Naive thymus-derived CD4-positive, alpha-beta T cell (primary cell): Measurements from ENCODE around the gene SEC14L5. TPM values are rescaled to one million over a fixed set of nuclear protein-coding genes. Genes with fewer than 3 reads are reported as not detected.

Experiments used
- ATAC-seq: fragments of 150-1000 bp; cut with Tn5 transposase; 2 replicates; pipeline ENCODE4 v1.10.0; 2021; ENCODE audit warnings: mild to moderate bottlenecking, moderate library complexity
- CTCF ChIA-PET: fragments of 350-600 bp; sonication (Branson Sonifier 250); formaldehyde crosslinking; loops from one replicate; lab custom pipeline; 2021; ENCODE audit warnings: antibody characterized with exemption; lab: Charles Lee
- POLR2A ChIA-PET: fragments of 350-600 bp; sonication (Branson Sonifier 250); formaldehyde crosslinking; loops from one replicate; lab custom pipeline; 2021; ENCODE audit warnings: antibody characterized with exemption, inconsistent platforms; lab: Charles Lee
- DNase-seq, 9 donors: peaks; one replicate each; pipeline versions ENCODE4 v3.0.0 to v3.0.0-alpha.2; 2020 to 2022; ENCODE audit warnings: mixed read lengths in 1 of 9
- H3K27ac ChIP-seq: one replicate; pipeline ENCODE4 v1.7.0; 2013; ENCODE audit warnings: mild to moderate bottlenecking, low read depth, low read length, moderate library complexity
- H3K27me3 ChIP-seq, 2 donors: one replicate each; pipeline ENCODE4 v1.7.0; 2013; ENCODE audit warnings: low read length in 2 of 2, mild to moderate bottlenecking in 2 of 2, moderate library complexity in 2 of 2; ENCODE audit not compliant: control insufficient read depth in 2 of 2, insufficient read depth in 2 of 2
- H3K36me3 ChIP-seq, 3 experiments: 1 replicate in 2 of 3; 2 replicates in 1 of 3; pipeline ENCODE4 v1.7.0; 2013; ENCODE audit warnings: low read length in 3 of 3, mild to moderate bottlenecking in 3 of 3, moderate library complexity in 1 of 3; ENCODE audit not compliant: insufficient read depth in 3 of 3, control insufficient read depth in 2 of 3
- H3K4me1 ChIP-seq, 2 donors: one replicate each; pipeline ENCODE4 v1.7.0; 2013; ENCODE audit warnings: low read length in 2 of 2, mild to moderate bottlenecking in 2 of 2, moderate library complexity in 1 of 2; ENCODE audit not compliant: control insufficient read depth in 2 of 2, insufficient read depth in 2 of 2
- H3K4me3 ChIP-seq: 2 replicates; pipeline ENCODE4 v1.7.0; 2013; ENCODE audit warnings: mild to moderate bottlenecking, low read length
- H3K9me3 ChIP-seq, 3 experiments: 1 replicate in 2 of 3; 2 replicates in 1 of 3; pipeline ENCODE4 v1.7.0; 2013; ENCODE audit warnings: low read length in 3 of 3; ENCODE audit not compliant: control insufficient read depth in 2 of 3
- H3K27ac Mint-ChIP-seq, 9 donors: one replicate each; pipeline ENCODE4 v1.8.0; 2020 to 2022; ENCODE audit warnings: mixed read lengths in 9 of 9, mild to moderate bottlenecking in 8 of 9, moderate library complexity in 5 of 9, inconsistent platforms in 2 of 9
- H3K27me3 Mint-ChIP-seq, 5 donors: one replicate each; pipeline ENCODE4 v1.8.0; 2021 to 2022; ENCODE audit warnings: mixed read lengths in 5 of 5, mild to moderate bottlenecking in 1 of 5
- H3K36me3 Mint-ChIP-seq, 5 donors: one replicate each; pipeline ENCODE4 v1.8.0; 2020 to 2022; ENCODE audit warnings: mixed read lengths in 5 of 5, mild to moderate bottlenecking in 3 of 5, inconsistent platforms in 1 of 5
- H3K4me1 Mint-ChIP-seq, 7 donors: one replicate each; pipeline ENCODE4 v1.8.0; 2020 to 2022; ENCODE audit warnings: mixed read lengths in 7 of 7, mild to moderate bottlenecking in 3 of 7, inconsistent platforms in 1 of 7
- H3K4me3 Mint-ChIP-seq, 10 donors: one replicate each; pipeline ENCODE4 v1.8.0; 2020 to 2022; ENCODE audit warnings: mild to moderate bottlenecking in 10 of 10, mixed read lengths in 10 of 10, moderate library complexity in 6 of 10, inconsistent platforms in 2 of 10
- H3K9me3 Mint-ChIP-seq, 11 donors: one replicate each; pipeline ENCODE4 v1.8.0; 2020 to 2022; ENCODE audit warnings: mixed read lengths in 11 of 11, mild to moderate bottlenecking in 4 of 11, inconsistent platforms in 1 of 11, moderate library complexity in 1 of 11
- intact Hi-C, 2 donors: fragments of 100-400 bp; cut with micrococcal nuclease; formaldehyde crosslinking; loops; one replicate each; pipeline ENCODE4 v1.15.1; 2023
- polyA plus RNA-seq, 2 donors: library from polyadenylated mRNA; unstranded; fragments of 300-500 nt; fragmentation: Illumina TruSeq; gene quantifications; one replicate each; pipeline ENCODE4 v1.2.3, GENCODE V29; 2021
- total RNA-seq, 6 experiments: library from RNA in 5 of 6; stranded (reverse) in 5 of 6; gene quantifications; 1 replicate in 5 of 6; 2 replicates in 1 of 6; pipeline ENCODE4 v1.2.3 and lab custom pipeline; 2021 to 2026

The SEC14L5 gene
- total and polyA plus RNA-seq, 7 experiments from 2014 or later = 0.21 to 1.0 TPM; not detected in 5

- ATAC-seq = no peak
Measured at GRCh38 chr16:5005916-5006315, 47.8 kb downstream of the SEC14L5 start.

GRCh38 chr16:5006348-5007193 is 48.4 kb downstream of the SEC14L5 start:
- CTCF ChIA-PET = no interaction called here
- H3K36me3 Mint-ChIP-seq = no peaks in the 10 kb centered on the region

More at GRCh38 chr16:5005916-5006315, 47.8 kb downstream of the SEC14L5 start:
- peaks cover 0 to 18% (median 4%) of the 10 kb centered on the region in 5 donors for H3K27me3 Mint-ChIP-seq
- intact Hi-C loops = no loop called here
- H3K36me3 Mint-ChIP-seq = no peaks in the 10 kb centered on the region
- Histone ChIP-seq H3K27me3 (no peaks in the 10 kb centered on the region), H3K9me3 (no peaks in the 10 kb centered on the region), H3K4me1 (no peaks in the 10 kb centered on the region), H3K27ac (no peak overlapping the region), H3K36me3 (no peaks in the 10 kb centered on the region), H3K4me3 (no peak overlapping the region)
- H3K4me1 Mint-ChIP-seq = no peaks in the 10 kb centered on the region
- DNase-seq = no peak
- CTCF ChIA-PET = no interaction called here
- POLR2A ChIA-PET = no interaction called here
- no peak overlapping the region for H3K27ac Mint-ChIP-seq
- H3K9me3 Mint-ChIP-seq = no peaks in the 10 kb centered on the region
- H3K4me3 Mint-ChIP-seq = no peak overlapping the region

GRCh38 chr16:5007256-5007655 is 49.1 kb downstream of the SEC14L5 start:
- Histone ChIP-seq H3K9me3 (no peaks in the 10 kb centered on the region), H3K4me1 (no peaks in the 10 kb centered on the region), H3K27me3 (no peaks in the 10 kb centered on the region), H3K36me3 (no peaks in the 10 kb centered on the region), H3K27ac (no peak overlapping the region), H3K4me3 (no peak overlapping the region)
- POLR2A ChIA-PET = interaction anchor here (0.6 kb wide), 1 partner anchor 1111 kb away, joined by 5 read pairs; no protein-coding TSS in a partner anchor
- Mint-ChIP-seq H3K4me3 (no peak overlapping the region), H3K27ac (no peak overlapping the region), H3K4me1 (peaks cover 0 to 2% (median 0%) of the 10 kb centered on the region in 7 donors), H3K9me3 (no peaks in the 10 kb centered on the region), H3K36me3 (no peaks in the 10 kb centered on the region), H3K27me3 (peaks cover 0 to 18% (median 4%) of the 10 kb centered on the region in 5 donors)
- intact Hi-C loops = no loop called here
- ATAC-seq (no peak), DNase-seq (no peak)
- CTCF ChIA-PET = no interaction called here

More at GRCh38 chr16:5006348-5007193, 48.4 kb downstream of the SEC14L5 start:
- ATAC-seq = no peak
- H3K9me3 ChIP-seq = no peaks in the 10 kb centered on the region
- Mint-ChIP-seq H3K27ac (no peak overlapping the region), H3K4me1 (peaks cover 0 to under 1% (median 0%) of the 10 kb centered on the region in 7 donors), H3K9me3 (no peaks in the 10 kb centered on the region), H3K4me3 (no peak overlapping the region), H3K27me3 (peaks cover 0 to 18% (median 4%) of the 10 kb centered on the region in 5 donors)
- H3K36me3 ChIP-seq = no peaks in the 10 kb centered on the region
- POLR2A ChIA-PET = no interaction called here
- no peaks in the 10 kb centered on the region for H3K4me1 ChIP-seq
- no peak overlapping the region for H3K27ac ChIP-seq
- intact Hi-C loops = no loop called here
- no peak for DNase-seq
- no peak overlapping the region for H3K4me3 ChIP-seq
- H3K27me3 ChIP-seq = no peaks in the 10 kb centered on the region

- H3K36me3 ChIP-seq = no peaks in the 10 kb centered on the region
- Mint-ChIP-seq H3K4me1 (peaks cover 0 to 2% (median 0%) of the 10 kb centered on the region in 7 donors), H3K9me3 (no peaks in the 10 kb centered on the region), H3K27me3 (peaks cover 0 to 18% (median 4%) of the 10 kb centered on the region in 5 donors), H3K4me3 (no peak overlapping the region), H3K27ac (no peak overlapping the region), H3K36me3 (no peaks in the 10 kb centered on the region)
- no peaks in the 10 kb centered on the region for H3K27me3 ChIP-seq
- no peaks in the 10 kb centered on the region for H3K4me1 ChIP-seq
- intact Hi-C loops = no loop called here
- no peak overlapping the region for H3K4me3 ChIP-seq
- H3K9me3 ChIP-seq = no peaks in the 10 kb centered on the region
- CTCF ChIA-PET = no interaction called here
- DNase-seq (no peak), ATAC-seq (no peak)
- H3K27ac ChIP-seq = no peak overlapping the region
- POLR2A ChIA-PET = no interaction called here
Measured at GRCh38 chr16:5008311-5008731, 50.2 kb downstream of the SEC14L5 start.

GRCh38 chr16:5010576-5011329 is 52.6 kb downstream of the SEC14L5 start:
- Mint-ChIP-seq H3K27ac (no peak overlapping the region), H3K9me3 (no peaks in the 10 kb centered on the region), H3K27me3 (peaks cover 0 to 14% (median 0%) of the 10 kb centered on the region in 5 donors), H3K4me1 (peaks cover 0 to 2% (median 0%) of the 10 kb centered on the region in 7 donors), H3K4me3 (no peak overlapping the region), H3K36me3 (no peaks in the 10 kb centered on the region)
- no peak overlapping the region for H3K27ac ChIP-seq
- no peak for DNase-seq
- ChIA-PET POLR2A (interaction anchor here (0.6 kb wide), 1 partner anchor 74 kb away, joined by 5 read pairs; no protein-coding TSS in a partner anchor), CTCF (no interaction called here)
- no peak for ATAC-seq
- H3K36me3 ChIP-seq = no peaks in the 10 kb centered on the region
- no peaks in the 10 kb centered on the region for H3K9me3 ChIP-seq
- no peak overlapping the region for H3K4me3 ChIP-seq
- intact Hi-C loops = no loop called here
- H3K27me3 ChIP-seq = no peaks in the 10 kb centered on the region
- H3K4me1 ChIP-seq = no peaks in the 10 kb centered on the region

GRCh38 chr16:5011637-5012036 is 53.5 kb downstream of the SEC14L5 start:
- Histone ChIP-seq H3K9me3 (no peaks in the 10 kb centered on the region), H3K4me3 (no peak overlapping the region), H3K27ac (no peak overlapping the region), H3K27me3 (no peaks in the 10 kb centered on the region), H3K4me1 (no peaks in the 10 kb centered on the region), H3K36me3 (no peaks in the 10 kb centered on the region)
- no peak for ATAC-seq
- intact Hi-C loops = no loop called here
- ChIA-PET CTCF (no interaction called here), POLR2A (no interaction called here)
- no peak overlapping the region for H3K4me3 Mint-ChIP-seq
- H3K27me3 Mint-ChIP-seq = peaks cover 0 to 14% (median 0%) of the 10 kb centered on the region in 5 donors
- no peak for DNase-seq
- peak overlapping the region in 1 of 9 donors; percentile 27 for H3K27ac Mint-ChIP-seq
- H3K36me3 Mint-ChIP-seq = no peaks in the 10 kb centered on the region
- no peaks in the 10 kb centered on the region for H3K9me3 Mint-ChIP-seq
- H3K4me1 Mint-ChIP-seq = peaks cover 0 to 2% (median 0%) of the 10 kb centered on the region in 7 donors
